PFSK-1 (cell line): ENCODE measurements around the gene PIEZO1.

ENCODE experiments used
- FOXP2 ChIP-seq: optimal IDR thresholded peaks from 2 replicates; pipeline ENCODE3; 2011; ENCODE audit warnings: borderline replicate concordance, control low read depth, inconsistent platforms; ENCODE audit not compliant: insufficient read depth; ENCODE audit errors: extremely low read length, extremely low read depth
- POLR2AphosphoS5 ChIP-seq: IDR thresholded peaks from 2 replicates; pipeline ENCODE4 v1.6.1; 2012; ENCODE audit warnings: low read depth, mild to moderate bottlenecking, control low read depth, low read length, moderate library complexity
- SIN3A ChIP-seq: IDR thresholded peaks from 2 replicates; pipeline ENCODE4 v1.6.1; 2012; ENCODE audit warnings: mild to moderate bottlenecking, low read length, moderate library complexity, borderline replicate concordance; ENCODE audit not compliant: insufficient read depth
- TAF1 ChIP-seq: IDR thresholded peaks from 2 replicates; pipeline ENCODE4 v1.6.1; 2012; ENCODE audit warnings: low read length, control low read depth, borderline replicate concordance; ENCODE audit not compliant: insufficient read depth
- TF ChIP-seq, protein P1 (sequence below), 2 experiments: IDR thresholded peaks; 2 replicates each; pipeline versions ENCODE4 v1.6.1 to v1.8.0; 2011 to 2012; ENCODE audit warnings: low read depth in 2 of 2, low read length in 2 of 2, control low read depth in 1 of 2, inconsistent platforms in 1 of 2, mild to moderate bottlenecking in 1 of 2, moderate library complexity in 1 of 2; ENCODE audit not compliant: insufficient read depth in 1 of 2

Gene PIEZO1

DNA sequence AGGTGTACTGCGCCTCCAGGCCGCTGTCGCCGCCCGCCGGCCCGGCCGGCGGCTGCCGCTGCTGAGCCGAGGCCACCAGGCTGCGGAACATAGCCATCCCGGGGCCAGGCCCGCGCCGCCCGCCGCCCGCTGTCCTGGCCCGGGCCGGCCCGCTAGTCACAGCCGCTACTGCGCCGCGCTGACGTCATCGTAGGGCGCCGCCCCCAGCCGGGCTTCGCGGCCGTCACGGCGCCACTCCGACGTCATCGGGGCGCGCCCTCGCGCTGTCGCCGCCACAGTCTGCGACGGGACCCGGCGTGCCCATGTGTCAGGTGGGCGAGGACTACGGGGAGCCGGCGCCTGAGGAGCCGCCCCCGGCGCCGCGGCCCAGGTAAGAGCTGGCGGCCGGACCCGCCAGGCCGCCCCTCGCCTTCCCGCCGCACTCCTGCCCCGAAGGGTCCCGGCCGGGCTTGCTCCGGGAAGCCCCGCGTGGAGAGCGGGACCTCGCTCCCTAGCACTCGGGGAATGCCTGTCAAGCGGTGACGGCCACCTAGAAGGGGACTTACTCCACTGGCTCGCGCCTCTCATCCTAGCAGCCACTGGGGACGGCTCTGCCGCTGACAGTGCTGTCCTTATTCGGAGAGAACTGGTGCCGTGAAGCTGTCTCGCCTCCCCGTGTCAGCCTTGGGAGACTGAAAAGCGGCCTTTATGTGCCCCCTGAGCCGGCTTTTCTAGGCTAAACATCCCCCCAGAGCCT, 78.6 kb downstream of the PIEZO1 start, which contains the start of the genes CTU2 and RNF166:
Gene CTU2 (plus strand): TSS at position 275 of the 736 bp plus-strand sequence. CDS start 28 bp downstream, at position 303.
Gene RNF166 (minus strand): TSS at position 180 of the 736 bp plus-strand sequence. CDS start 83 bp downstream, at position 97.
- TF ChIP-seq SIN3A = peak; percentile 92; the same call in 1 of the 2 replicates
- 0 out of 2 replicates have a peak, but pooled peaks have one; percentile 46 for TF ChIP-seq POLR2AphosphoS5
- TF ChIP-seq FOXP2 = no peak
- TF ChIP-seq, protein P1, sequence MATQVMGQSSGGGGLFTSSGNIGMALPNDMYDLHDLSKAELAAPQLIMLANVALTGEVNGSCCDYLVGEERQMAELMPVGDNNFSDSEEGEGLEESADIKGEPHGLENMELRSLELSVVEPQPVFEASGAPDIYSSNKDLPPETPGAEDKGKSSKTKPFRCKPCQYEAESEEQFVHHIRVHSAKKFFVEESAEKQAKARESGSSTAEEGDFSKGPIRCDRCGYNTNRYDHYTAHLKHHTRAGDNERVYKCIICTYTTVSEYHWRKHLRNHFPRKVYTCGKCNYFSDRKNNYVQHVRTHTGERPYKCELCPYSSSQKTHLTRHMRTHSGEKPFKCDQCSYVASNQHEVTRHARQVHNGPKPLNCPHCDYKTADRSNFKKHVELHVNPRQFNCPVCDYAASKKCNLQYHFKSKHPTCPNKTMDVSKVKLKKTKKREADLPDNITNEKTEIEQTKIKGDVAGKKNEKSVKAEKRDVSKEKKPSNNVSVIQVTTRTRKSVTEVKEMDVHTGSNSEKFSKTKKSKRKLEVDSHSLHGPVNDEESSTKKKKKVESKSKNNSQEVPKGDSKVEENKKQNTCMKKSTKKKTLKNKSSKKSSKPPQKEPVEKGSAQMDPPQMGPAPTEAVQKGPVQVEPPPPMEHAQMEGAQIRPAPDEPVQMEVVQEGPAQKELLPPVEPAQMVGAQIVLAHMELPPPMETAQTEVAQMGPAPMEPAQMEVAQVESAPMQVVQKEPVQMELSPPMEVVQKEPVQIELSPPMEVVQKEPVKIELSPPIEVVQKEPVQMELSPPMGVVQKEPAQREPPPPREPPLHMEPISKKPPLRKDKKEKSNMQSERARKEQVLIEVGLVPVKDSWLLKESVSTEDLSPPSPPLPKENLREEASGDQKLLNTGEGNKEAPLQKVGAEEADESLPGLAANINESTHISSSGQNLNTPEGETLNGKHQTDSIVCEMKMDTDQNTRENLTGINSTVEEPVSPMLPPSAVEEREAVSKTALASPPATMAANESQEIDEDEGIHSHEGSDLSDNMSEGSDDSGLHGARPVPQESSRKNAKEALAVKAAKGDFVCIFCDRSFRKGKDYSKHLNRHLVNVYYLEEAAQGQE (IDR thresholded peaks at IDR 0.05; ENCODE audit: insufficient read depth in 1 of 2, low read depth in 2 of 2, low read length in 2 of 2) = no peak
- TF ChIP-seq TAF1 = no peak

DNA sequence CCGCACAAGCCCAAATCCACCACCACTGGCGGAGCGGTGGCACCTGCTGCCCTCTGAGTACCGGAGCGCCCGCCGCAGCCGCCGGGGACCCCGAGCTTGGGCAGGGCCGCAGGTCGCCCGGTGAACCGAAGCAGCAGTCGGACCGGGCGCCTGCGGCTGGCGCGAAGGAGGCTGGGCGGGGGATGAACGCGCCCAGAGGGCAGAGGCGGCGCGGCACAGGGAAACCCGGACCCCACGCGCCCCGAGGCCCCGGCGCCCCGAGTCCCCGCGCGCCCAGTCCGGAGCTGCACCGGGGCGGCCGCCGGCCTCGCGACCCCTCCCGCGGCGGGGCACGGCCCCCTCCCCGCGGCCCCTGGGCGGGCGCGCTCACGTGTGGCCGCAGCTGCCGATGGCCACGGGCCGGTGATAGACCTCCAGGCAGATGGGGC, 79.2 kb downstream of the PIEZO1 start:
- no peak for TF ChIP-seq TAF1
- TF ChIP-seq POLR2AphosphoS5 = no peak
- no peak for TF ChIP-seq SIN3A
- TF ChIP-seq, protein P1 (IDR thresholded peaks at IDR 0.05; ENCODE audit: insufficient read depth in 1 of 2, low read depth in 2 of 2, low read length in 2 of 2) = no peak
- no peak for TF ChIP-seq FOXP2

- TF ChIP-seq FOXP2 (no peak), POLR2AphosphoS5 (no peak), TAF1 (no peak), SIN3A (no peak)
- TF ChIP-seq, protein P1 (IDR thresholded peaks at IDR 0.05; ENCODE audit: insufficient read depth in 1 of 2, low read depth in 2 of 2, low read length in 2 of 2) = no peak
Observed at GRCh38 chr16:88705076-88705684, 79.8 kb downstream of the PIEZO1 start.

- TF ChIP-seq TAF1 (no peak), POLR2AphosphoS5 (no peak), FOXP2 (no peak), SIN3A (no peak)
- TF ChIP-seq, protein P1 (IDR thresholded peaks at IDR 0.05; ENCODE audit: insufficient read depth in 1 of 2, low read depth in 2 of 2, low read length in 2 of 2) = no peak
Observed at GRCh38 chr16:88703486-88704309, 81.3 kb downstream of the PIEZO1 start.
